ENCODE measurements around the gene ORAI3.
A peak's percentile ranks its signal among the peaks of the same experiment; 100 is the strongest.

ORAI3 gene

GRCh38 chr16:30948667-30949649 is at the start of gene ORAI3:
Gene ORAI3 (plus strand): TSS chr16:30949068. CDS start chr16:30949290, 222 bp downstream.
- peak; percentile 22 for DNase-seq (ENCODE audit: low read depth)

GRCh38 chr16:30899794-30900193 is 49.1 kb upstream of the ORAI3 start:
- DNase-seq (ENCODE audit: low read depth), result no peak

DNA sequence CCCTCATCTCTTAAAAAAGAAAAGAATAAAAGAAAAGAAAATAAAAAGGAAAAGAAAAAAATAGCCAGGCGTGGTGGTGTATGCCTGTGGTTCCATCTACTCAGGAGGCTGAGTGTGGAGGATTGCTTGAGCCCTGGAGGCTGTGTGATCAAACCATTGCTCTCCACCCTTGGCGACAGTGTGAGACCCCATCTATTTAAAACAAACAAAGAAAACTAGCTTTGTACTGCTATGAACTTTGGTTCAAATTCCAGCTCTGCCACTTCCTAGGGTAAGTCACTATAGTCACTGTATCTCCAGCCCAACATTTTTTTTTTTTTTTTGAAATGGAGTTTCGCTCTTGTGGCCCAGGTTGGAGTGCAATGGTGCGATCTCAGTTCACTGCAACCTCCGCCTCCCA is 48.3 kb upstream of the ORAI3 start:
- no peak for DNase-seq (ENCODE audit: low read depth)

GRCh38 chr16:30901201-30902028 is 47.5 kb upstream of the ORAI3 start:
- no peak for DNase-seq (ENCODE audit: low read depth)

- no peak for DNase-seq (ENCODE audit: low read depth)
Measured at GRCh38 chr16:30902029-30902972, 46.6 kb upstream of the ORAI3 start.

DNA sequence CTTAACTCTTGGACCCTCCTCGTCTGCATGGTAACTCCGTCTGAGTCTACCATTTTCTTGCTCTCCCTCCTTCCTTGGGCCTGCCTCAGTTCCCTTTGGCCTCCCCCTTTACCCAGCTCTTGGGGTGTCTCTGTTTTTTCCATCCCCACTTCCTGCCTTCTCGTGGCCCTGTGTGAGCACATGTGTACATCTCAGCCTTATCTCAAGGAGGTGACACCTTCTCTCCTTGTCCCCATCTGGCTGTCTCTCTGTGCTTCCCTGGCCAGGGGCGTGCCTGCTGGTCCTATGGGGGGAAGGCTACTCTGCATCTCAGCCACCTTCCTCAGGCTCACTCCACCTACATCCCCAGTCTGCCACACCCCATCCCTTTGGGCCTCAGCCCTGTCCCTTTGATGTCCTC is 45.9 kb upstream of the ORAI3 start:
- no peak for DNase-seq (ENCODE audit: low read depth)

GRCh38 chr16:30903596-30903995 is 45.3 kb upstream of the ORAI3 start:
- no peak for DNase-seq (ENCODE audit: low read depth)

- no peak for DNase-seq (ENCODE audit: low read depth)
Measured at GRCh38 chr16:30904114-30904780, 44.6 kb upstream of the ORAI3 start.

DNA sequence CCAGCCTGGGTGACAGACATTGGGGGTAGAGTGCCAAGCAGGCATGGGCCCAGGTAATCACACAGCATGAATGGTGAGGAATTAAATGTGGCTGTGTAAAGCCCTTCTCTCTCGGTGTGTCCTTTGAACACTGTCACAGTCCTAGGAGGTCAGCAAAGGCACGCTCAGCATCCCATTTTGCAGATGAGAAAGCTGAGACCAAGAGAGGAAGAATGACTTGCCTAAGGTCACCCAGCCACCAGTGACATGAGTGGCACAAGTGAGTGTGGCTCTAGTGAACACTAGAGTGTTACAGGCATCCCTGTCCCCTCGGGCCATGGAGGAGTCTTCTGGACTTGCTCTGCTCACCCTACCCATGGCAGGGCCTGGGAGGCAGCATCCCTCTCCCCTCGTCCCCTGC is 41.8 kb upstream of the ORAI3 start:
- DNase-seq (ENCODE audit: low read depth), result no peak

DNA sequence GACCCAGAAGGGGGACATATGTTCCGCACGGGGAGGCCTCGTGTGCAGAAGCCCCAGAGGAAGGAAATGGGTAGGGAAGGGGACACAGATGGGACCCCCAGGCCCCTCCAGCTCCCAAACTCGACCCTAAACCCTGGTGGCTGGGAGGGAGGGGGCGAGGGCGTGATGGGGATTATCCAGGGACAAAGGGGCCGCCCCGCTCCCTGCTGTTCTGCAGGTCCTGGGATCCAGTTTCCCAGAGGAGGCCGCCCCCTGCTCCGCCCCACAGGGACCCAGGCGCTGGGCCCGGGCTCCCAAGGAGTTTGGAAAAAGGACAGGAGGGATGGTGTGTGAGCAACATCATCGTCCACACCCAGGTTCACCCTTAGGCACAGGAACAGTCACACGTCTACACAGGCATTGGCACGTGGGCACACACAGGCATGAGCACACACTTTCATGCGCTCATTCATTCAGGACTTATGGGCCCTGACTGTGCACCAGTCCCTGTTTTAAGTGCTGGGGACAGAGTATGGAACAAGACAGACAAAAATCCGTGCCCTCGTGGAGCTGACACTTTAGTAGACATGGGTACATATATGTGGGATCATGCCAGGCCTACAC is 38.3 kb upstream of the ORAI3 start:
- no peak for DNase-seq (ENCODE audit: low read depth)

- no peak for DNase-seq (ENCODE audit: low read depth)
Measured at GRCh38 chr16:30912794-30913412, 36.0 kb upstream of the ORAI3 start.

GRCh38 chr16:30914830-30915229 is 34.0 kb upstream of the ORAI3 start:
- DNase-seq (ENCODE audit: low read depth), result no peak

DNA sequence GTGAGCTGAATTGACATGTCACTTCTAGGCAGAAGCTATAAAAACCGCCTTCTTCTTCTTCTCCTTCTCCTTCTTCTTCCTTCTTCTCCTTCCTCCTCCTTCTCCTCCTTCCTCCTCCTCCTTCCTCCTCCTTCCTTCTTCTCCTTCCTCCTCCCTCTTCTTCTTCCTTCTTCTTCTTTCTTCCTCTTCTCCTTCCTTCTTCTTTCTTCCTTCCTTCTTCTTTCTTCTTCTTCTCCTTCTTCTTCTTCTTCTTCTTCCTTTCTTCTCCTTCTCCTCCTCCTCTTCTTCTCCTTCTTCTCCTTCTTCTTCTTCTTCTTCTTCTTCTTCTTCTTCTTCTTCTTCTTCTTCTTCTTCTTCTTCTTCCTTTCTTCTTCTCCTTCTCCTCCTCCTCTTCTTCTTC is 30.3 kb upstream of the ORAI3 start:
- no peak for DNase-seq (ENCODE audit: low read depth)

DNA sequence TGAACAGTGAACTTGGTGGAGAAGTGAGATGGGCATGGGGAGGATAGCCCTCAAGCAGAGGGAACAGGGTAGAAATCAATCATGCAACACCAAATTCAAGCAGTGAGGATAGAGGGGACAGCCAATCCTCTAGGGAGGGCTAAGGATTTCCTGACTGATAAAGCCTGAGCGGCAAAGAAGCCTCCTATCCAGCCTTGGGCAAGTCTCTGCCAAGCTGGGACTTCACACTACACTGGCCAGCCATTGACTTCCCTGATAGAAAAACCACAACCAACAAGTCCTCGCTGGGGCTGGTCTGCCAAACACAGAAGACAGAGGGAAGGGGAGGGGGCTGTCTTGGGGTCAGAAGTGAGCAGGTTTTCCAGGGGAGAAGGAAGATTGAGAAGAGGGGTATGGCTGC is 28.0 kb upstream of the ORAI3 start:
- no peak for DNase-seq (ENCODE audit: low read depth)

DNA sequence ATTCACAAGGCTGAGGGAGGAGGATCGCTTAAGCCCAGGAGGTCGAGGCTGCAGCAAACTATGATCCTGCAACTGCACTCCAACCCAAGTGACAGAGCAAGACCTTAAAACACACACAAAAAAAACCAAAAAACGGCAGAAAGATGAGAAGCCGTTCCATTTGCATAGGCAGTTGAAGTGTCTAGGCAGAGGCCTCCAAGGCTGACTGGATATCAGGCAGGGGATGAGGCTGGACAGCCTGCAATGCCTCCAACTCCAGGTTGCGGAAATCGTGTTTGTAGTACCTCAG is 27.5 kb upstream of the ORAI3 start:
- no peak for DNase-seq (ENCODE audit: low read depth)

DNA sequence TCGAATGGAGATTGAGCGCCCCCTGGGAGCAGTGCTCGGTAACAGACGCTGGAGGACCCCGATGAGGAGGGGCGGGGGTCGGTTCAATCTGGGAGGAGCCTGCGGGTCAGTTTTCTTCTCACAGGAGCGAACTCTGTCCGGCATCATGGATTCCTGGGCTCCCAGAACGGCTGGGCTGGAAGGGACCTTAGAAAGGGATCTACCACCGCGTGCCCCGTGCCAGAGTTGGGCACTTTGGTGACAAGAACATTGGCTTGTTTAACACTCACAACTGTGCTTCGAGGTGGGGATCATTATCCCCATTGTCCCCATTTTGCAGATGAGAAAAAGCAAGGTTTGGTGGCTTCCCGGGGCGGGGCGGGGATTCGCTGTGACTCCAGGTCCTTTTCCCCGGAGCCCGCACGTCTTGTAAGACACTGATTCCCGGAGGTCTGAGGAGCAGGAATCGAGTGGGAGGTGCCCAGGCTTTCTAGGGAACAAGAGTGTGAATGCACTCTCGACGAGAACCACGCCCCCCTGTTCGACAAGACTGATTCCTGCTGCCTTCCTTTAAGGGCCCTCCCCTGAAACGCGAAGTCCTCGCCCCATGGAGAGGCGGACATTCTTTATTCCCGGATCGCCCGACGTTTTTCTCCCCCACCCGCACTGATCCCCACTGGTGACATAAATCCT is 27.0 kb upstream of the ORAI3 start:
- DNase-seq (ENCODE audit: low read depth), result peak; percentile 81

DNA sequence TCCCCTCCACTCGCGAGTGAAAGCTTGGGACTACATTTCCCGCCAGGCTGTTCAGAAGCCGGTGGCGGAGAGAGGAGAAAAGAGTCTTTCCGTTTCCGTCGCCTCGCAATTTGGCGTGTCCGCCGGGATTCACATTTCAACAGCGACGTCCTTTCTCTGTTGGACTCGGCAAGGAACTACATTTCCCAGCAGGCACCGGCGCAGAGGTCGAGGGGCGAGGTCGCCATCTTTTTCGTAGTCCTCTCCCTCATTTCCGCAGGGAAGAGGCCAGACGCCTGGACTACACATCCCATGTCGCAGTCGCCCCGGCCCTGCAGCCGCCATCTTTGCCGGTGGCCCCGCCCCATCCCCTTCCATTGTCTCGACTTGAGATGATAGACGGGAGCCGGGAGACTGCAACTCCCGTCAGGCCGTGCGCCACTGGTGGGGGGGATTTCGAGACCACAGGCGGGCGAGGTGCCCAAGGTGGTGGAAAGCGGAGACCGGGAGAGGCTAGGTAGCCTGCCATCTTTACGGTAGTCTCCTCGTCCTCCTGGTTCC is 26.4 kb upstream of the ORAI3 start:
- DNase-seq (ENCODE audit: low read depth), result peak; percentile 99

GRCh38 chr16:30922960-30923535 is 25.8 kb upstream of the ORAI3 start:
- peak; percentile 95 for DNase-seq (ENCODE audit: low read depth)

DNA sequence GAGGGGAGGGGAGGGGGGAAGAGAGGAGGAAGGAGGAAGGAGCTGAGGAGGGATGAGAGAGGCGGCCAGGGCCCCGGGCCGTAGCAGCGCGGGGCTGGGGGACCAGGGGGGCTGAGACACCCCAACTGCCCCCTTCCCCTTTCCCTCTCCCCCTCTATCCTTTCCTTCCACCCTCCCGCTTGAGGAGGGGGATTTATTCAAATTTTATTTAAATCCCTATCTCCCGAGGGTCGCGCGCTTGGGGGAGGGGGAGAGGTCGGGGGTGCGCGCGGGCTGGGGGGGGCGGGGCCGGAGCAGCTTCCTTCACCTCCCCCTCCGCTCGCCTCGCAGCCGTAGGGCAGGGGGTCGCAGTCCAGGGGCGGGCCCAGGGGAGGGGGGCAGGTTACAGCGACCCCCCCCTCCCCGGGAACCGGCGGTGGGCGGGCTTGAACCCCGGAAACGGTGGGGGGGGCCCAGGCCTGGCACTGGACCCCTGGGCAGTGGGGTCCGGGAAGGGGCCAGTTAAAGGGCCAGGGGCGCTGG is 25.3 kb upstream of the ORAI3 start, which contains the start of gene FBXL19:
Gene FBXL19 (plus strand): TSS at position 19 of the 522 bp plus-strand sequence. CDS start 2,183 bp downstream, outside the sequence.
- no peak for DNase-seq (ENCODE audit: low read depth)

Measured in stimulated activated CD4-positive, alpha-beta T cell treated with anti-CD3 and anti-CD28 coated beads, Interleukin-2, amount 100 ng/mL, for 4 hours (primary cell).